Activated B cell treated with CpG ODN at 0.5 μM for 24 hours (primary cell): Measurements from ENCODE around the gene IDNK. TPM values are rescaled to one million over a fixed set of nuclear protein-coding genes. Genes with fewer than 3 reads are reported as not detected.

Experiments used
- ATAC-seq: fragments of 200-7000 bp; cut with Tn5 transposase; one replicate; pipeline ENCODE4 v1.10.0; 2021; ENCODE audit warnings: low read depth, mild to moderate bottlenecking, moderate library complexity
- CTCF ChIA-PET: fragments of 350-600 bp; sonication (Branson Sonifier 250); formaldehyde crosslinking; loops from one replicate; lab custom pipeline; 2021; ENCODE audit warnings: antibody characterized with exemption; lab: Charles Lee
- POLR2A ChIA-PET: fragments of 350-600 bp; sonication (Branson Sonifier 250); formaldehyde crosslinking; loops from one replicate; lab custom pipeline; 2021; ENCODE audit warnings: antibody characterized with exemption; lab: Charles Lee
- DNase-seq: peaks from one replicate; pipeline ENCODE4 v3.0.0; 2022
- H3K27ac Mint-ChIP-seq: one replicate; pipeline ENCODE4 v1.8.0; 2020; ENCODE audit warnings: mixed read lengths
- H3K27me3 Mint-ChIP-seq: one replicate; pipeline ENCODE4 v1.8.0; 2021; ENCODE audit warnings: mixed read lengths
- H3K36me3 Mint-ChIP-seq: one replicate; pipeline ENCODE4 v1.8.0; 2021; ENCODE audit warnings: low read depth, mixed read lengths
- H3K4me1 Mint-ChIP-seq: one replicate; pipeline ENCODE4 v1.8.0; 2021; ENCODE audit warnings: mixed read lengths
- H3K4me3 Mint-ChIP-seq: one replicate; pipeline ENCODE4 v1.8.0; 2020; ENCODE audit warnings: mild to moderate bottlenecking, mixed read lengths
- H3K9me3 Mint-ChIP-seq: one replicate; pipeline ENCODE4 v1.8.0; 2020; ENCODE audit warnings: mixed read lengths
- CTCF ChIP-seq: fragments of 200-600 bp; IDR thresholded peaks from one replicate; pipeline ENCODE4 v1.8.0; 2022; ENCODE audit warnings: antibody characterized with exemption, mild to moderate bottlenecking
- intact Hi-C: fragments of 100-400 bp; cut with micrococcal nuclease; formaldehyde crosslinking; loops from one replicate; pipeline ENCODE4 v1.15.1; 2024
- total RNA-seq: library from RNA; stranded (reverse); gene quantifications from 2 replicates; pipeline ENCODE4 v1.2.3, GENCODE V29; 2022

IDNK gene
- total RNA-seq, 1 donor from 2014 or later, result 7.9 TPM

DNA sequence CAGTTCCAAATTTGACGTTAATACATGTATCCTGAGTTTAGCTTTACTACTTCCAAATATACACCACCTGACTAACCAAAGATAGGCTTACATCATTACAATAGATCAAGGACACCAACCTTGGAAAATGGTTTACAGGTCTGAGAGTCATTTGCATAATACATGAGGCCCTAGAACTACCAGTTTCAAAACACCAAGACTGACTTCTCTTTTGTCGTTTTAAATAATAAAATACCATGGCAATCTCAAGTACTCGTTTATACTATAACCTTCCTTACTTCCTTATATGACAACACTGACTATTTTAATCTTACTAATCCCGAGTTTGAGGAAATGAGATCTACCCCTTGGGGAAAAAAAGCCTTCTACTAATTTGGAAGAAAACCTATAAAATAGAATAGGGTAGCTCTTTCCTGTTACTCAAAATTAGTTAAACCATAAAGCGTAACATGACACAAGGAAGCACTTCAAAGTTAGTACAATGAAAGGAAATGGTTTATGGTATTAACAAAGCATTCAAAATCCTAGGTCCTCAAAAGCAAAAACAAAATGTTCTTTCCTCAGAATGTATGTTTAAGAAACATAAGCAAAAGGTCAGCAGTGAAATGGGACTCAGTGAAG, 42.7 kb downstream of the IDNK start:
- POLR2A ChIA-PET, result interaction anchor here (0.5 kb wide), 1 partner anchor 32 kb away, joined by 3 read pairs; no protein-coding TSS in a partner anchor
- no peaks in the 10 kb centered on the region for H3K9me3 Mint-ChIP-seq
- CTCF ChIA-PET, result interaction anchor here (0.9 kb wide), 1 partner anchor 45 kb away, joined by 4 read pairs; no protein-coding TSS in a partner anchor
- H3K4me3 Mint-ChIP-seq, result no peak overlapping the region
- DNase-seq (no peak), ATAC-seq (peak; percentile 31)
- H3K27me3 Mint-ChIP-seq, result no peaks in the 10 kb centered on the region
- H3K27ac Mint-ChIP-seq, result peak overlapping the region; percentile 74
- no peak for TF ChIP-seq CTCF
- H3K4me1 Mint-ChIP-seq, result peaks cover 21% of the 10 kb centered on the region
- intact Hi-C loops, result loop anchor here (5.0 kb wide), 1 partner anchor 42 kb away; the partner anchor contains the start of gene UBQLN1
- H3K36me3 Mint-ChIP-seq, result peaks cover 84% of the 10 kb centered on the region

GRCh38 chr9:83669067-83669466, 46.1 kb downstream of the IDNK start:
- peaks cover 84% of the 10 kb centered on the region for H3K36me3 Mint-ChIP-seq
- no peak for TF ChIP-seq CTCF
- DNase-seq (no peak), ATAC-seq (no peak)
- ChIA-PET POLR2A (no interaction called here), CTCF (interaction anchor here (1.1 kb wide), 1 partner anchor 16 kb away, joined by 3 read pairs; no protein-coding TSS in a partner anchor)
- intact Hi-C loops, result loop anchor here (5.0 kb wide), 1 partner anchor 38 kb away; the partner anchor contains the start of gene UBQLN1
- H3K4me3 Mint-ChIP-seq, result no peak overlapping the region
- H3K9me3 Mint-ChIP-seq, result no peaks in the 10 kb centered on the region
- peaks cover 21% of the 10 kb centered on the region for H3K4me1 Mint-ChIP-seq
- H3K27ac Mint-ChIP-seq, result no peak overlapping the region
- no peaks in the 10 kb centered on the region for H3K27me3 Mint-ChIP-seq

DNA sequence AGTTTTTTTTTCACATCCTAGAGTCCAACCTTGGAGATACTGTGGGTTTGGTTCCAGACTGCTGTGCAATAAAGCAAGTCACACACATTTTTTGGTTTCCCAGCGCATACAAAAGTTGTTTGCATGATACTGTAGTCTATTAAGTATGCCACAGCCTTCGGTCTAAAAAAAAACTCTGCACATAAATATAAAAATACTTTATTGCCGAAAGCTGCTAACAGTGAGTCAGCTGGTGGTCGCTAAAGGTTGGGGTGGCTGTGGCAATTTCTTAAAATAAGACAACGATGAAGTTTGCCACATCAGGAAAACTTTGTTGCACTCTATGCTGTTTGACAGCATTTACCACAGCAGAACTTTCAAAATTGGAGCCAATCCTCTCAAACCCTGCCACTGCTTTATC, 47.4 kb downstream of the IDNK start:
- intact Hi-C loops, result no loop called here
- no peak overlapping the region for H3K27ac Mint-ChIP-seq

DNA sequence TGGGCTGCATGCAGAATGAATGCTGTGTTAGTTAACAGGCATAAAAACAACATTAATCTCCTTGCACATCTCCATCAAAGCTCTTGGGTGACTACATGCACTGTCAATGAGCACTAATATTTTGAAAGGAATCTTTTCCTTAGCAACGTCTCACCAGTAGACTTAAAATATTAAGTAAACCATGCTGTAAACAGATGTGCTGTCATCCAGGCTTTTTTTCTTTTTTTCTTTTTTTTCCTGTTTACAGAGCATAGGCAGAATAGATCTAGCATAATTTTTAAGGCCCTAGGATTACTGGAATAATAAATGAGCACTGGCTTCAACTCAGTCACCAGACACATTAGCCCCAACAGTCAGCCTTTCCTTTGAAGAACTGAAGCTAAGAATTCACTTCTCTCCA, 48.5 kb downstream of the IDNK start:
- no peak for ATAC-seq
- ChIA-PET POLR2A (no interaction called here), CTCF (no interaction called here)
- Mint-ChIP-seq H3K4me3 (no peak overlapping the region), H3K4me1 (peaks cover 7% of the 10 kb centered on the region), H3K36me3 (peaks cover 85% of the 10 kb centered on the region), H3K27ac (no peak overlapping the region), H3K27me3 (no peaks in the 10 kb centered on the region), H3K9me3 (no peaks in the 10 kb centered on the region)
- DNase-seq, result no peak
- intact Hi-C loops, result no loop called here
- TF ChIP-seq CTCF, result no peak

More for the DNA sequence above, 47.4 kb downstream of the IDNK start:
- DNase-seq, result no peak
- Mint-ChIP-seq H3K36me3 (peaks cover 88% of the 10 kb centered on the region), H3K4me1 (peaks cover 18% of the 10 kb centered on the region), H3K4me3 (no peak overlapping the region), H3K9me3 (no peaks in the 10 kb centered on the region), H3K27me3 (no peaks in the 10 kb centered on the region)
- ChIA-PET CTCF (no interaction called here), POLR2A (no interaction called here)
- TF ChIP-seq CTCF, result no peak
- ATAC-seq, result no peak

DNA sequence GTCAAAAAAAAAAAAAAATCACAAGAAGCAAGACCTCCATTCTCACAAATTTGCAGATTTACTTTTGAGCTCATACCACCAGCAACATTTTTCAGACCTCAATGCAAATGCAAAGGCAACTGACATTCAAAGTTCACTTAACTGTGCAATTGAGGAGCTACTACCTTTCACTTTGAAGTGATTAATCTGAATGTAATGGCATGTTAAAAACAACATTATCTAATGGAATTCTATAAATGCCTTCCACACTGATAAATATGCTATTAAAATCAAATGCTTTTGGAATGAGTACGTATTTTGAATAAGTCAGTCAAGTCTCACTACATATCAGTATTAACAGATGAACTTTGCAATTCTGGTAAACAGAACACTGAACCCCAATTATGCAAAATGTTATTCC, 52.5 kb downstream of the IDNK start:
- CTCF ChIA-PET, result no interaction called here
- intact Hi-C loops, result no loop called here
- DNase-seq (no peak), ATAC-seq (no peak)
- TF ChIP-seq CTCF, result no peak
- peaks cover 89% of the 10 kb centered on the region for H3K36me3 Mint-ChIP-seq
- POLR2A ChIA-PET, result interaction anchor here (0.6 kb wide), 1 partner anchor 52 kb away, joined by 3 read pairs; the partner anchor contains the start of gene IDNK
- H3K4me1 Mint-ChIP-seq, result no peaks in the 10 kb centered on the region
- no peaks in the 10 kb centered on the region for H3K9me3 Mint-ChIP-seq
- H3K4me3 Mint-ChIP-seq, result no peak overlapping the region
- H3K27ac Mint-ChIP-seq, result no peak overlapping the region
- H3K27me3 Mint-ChIP-seq, result no peaks in the 10 kb centered on the region
